Stimulated activated CD4-positive, alpha-beta T cell treated with anti-CD3 and anti-CD28 coated beads, Interleukin-1b, Interleukin-23, amount 100 ng/mL, for 24 hours (primary cell): ENCODE data around the gene ABTB1.
"Not testable (repeated sequence)": the region's sequence is repeated elsewhere in the genome, so short reads cannot be mapped to it uniquely, and the experiment has no call there.

ENCODE experiments used
- DNase-seq, 4 experiments: peaks; one replicate each; pipeline ENCODE4 v3.0.0-alpha.2; 2020; ENCODE audit warnings: low read depth in 4 of 4, low spot score in 1 of 4

ABTB1 gene

GRCh38 chr3:127701280-127701911 is 28.6 kb downstream of the ABTB1 start:
- no peak for DNase-seq

DNA sequence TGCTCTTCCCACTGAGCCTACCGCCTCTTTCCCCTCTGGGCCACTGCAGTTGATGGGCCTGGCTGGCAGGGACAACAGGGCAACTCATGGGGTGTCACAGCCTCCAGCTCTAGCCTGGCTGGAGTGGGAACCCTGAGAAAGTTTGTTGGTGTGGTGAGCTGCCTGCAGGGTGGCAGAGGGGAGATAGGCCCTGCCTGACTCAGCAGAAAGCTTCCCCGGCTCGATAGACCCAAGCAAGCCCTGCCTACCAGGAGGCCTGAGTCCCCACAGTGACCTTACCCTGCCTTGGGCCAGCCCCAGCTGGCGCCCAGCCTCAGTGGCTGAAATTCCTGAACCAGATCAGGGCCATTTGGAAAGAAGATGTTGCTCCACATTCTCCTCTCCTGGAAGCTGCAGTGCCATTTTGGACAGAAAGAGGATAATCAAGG is 29.4 kb downstream of the ABTB1 start:
- no peak for DNase-seq

GRCh38 chr3:127704840-127705239 is 32.1 kb downstream of the ABTB1 start:
- DNase-seq: not testable (repeated sequence)

DNA sequence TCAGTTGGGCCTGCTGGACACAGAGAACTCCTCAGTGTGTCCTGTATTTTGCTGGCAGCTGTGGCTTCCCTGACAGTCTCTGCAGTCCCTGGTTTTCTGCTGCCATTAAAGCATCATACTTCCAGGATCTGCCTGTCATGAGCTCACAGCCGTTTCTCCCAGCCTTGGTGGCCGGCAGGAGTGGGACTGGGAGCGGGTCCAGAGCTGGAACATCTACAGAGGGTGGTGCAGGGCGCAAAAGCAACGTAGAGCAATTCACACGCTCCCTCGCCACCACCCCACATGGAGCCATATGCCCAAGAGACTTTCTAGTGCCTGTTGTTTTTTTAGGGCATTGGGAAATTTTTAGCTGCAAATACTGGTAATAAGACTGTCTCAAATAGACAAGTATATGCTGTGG is 33.6 kb downstream of the ABTB1 start:
- DNase-seq: no peak

DNA sequence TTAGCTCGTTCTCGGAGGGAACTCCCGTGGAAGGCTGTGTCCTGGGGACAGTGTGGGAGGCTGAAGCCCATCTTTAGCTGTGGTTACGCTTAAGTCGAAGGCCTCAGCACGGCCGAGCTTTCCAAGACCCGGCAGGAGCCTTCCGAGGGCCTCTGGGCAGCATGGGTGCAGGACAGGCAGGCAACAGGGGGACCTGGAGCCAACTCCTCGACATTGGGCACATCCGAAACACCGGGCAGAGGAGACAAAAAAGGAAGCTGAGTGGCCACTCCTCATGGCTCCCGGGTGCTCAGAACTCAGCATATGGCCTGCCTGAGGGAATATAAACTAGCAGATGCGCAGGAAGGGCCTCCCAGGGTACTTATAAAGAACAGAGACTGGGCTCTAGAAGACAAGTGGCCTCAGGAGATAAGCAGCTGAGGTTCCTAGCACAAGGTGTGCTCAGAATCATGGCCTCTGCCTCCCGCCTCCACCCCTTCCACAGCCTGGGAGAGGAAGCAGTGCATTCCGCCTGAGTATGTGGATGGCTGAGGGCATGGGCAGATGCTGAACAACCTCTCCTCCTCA is 34.1 kb downstream of the ABTB1 start:
- DNase-seq: no peak

- no peak for DNase-seq
These were observed 35.2 kb downstream of the ABTB1 start for GRCh38 chr3:127707851-127708411.

DNA sequence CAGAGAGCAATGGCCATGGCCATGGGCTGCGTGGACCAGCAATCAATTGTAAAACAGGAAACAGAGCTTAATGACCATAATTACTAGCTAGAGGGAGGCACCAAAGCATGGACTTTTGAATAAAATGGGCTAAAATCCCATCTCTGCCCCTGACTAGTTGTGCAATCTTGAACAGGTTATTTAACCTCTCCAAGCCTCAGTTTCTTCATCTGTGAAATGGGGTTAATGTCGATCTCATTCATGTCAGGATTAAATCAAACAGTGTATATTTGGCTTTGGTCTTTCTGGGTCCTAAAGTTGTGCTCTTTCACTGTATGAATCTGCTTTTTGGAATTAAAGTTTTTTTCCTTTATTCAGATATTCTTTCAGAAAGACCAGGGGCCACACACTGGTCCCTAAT is 36.1 kb downstream of the ABTB1 start:
- DNase-seq: no peak

- DNase-seq: no peak
These were observed 36.7 kb downstream of the ABTB1 start for GRCh38 chr3:127709320-127710060.

DNA sequence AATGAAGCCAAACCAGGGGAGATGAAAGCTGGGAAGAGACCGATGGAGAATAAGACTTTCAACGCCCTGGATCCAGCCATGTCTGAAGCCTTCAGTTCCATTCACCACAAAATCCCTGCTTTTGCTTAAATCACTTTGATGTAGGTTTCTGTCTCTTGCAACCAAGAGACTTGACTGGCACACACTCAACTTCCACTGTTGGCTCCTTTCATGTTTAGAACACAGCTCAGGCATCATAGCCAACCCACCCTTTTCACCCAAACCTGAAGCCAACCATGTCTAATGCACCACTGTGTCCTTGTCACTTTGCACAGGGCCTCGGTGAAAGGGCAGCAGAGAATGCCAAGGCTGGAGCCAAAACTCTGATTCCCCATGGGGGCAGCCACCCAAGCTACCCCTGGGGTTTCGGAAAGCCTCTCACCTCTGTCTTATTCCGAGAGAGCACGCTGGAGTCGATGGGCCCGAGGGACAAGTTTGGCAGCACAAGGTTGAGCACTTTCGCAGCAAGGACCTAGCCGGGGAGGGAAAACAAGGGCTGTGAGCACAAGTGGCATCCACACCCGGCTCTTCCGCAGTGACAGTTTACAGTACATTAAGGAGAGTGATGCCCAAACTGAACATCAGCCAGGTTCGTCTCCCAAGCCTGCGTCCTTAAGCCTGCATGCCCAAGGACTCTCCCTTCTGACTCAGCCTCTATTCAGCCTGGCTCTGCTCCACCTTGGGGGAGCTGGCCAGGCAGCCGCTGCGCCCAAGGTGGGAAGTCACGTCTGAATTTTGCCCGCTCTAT is 37.6 kb downstream of the ABTB1 start:
- no peak for DNase-seq

- DNase-seq: no peak
These were observed 38.4 kb downstream of the ABTB1 start for GRCh38 chr3:127711021-127711695.

- DNase-seq: no peak
These were observed 39.1 kb downstream of the ABTB1 start for GRCh38 chr3:127711896-127712295.

DNA sequence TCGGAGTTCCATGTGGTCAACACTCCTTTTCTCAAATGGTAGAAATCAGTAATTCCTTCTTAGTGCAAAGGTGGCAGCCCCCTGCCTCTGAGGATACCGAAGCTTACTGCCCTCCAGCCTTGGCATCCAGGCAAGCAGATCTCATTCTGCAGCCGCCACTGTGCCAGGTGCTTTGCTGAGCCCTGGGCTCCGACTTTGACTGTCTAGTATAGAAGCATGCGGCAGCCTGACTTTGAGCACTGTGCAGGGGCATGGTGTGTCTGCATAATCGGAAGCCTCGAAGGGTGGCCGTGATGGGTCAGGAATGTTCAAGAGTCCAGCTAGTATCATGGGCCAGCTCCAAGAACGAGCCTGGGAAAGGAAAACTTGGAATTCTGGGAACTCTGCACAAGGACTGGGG is 39.7 kb downstream of the ABTB1 start:
- DNase-seq: no peak

DNA sequence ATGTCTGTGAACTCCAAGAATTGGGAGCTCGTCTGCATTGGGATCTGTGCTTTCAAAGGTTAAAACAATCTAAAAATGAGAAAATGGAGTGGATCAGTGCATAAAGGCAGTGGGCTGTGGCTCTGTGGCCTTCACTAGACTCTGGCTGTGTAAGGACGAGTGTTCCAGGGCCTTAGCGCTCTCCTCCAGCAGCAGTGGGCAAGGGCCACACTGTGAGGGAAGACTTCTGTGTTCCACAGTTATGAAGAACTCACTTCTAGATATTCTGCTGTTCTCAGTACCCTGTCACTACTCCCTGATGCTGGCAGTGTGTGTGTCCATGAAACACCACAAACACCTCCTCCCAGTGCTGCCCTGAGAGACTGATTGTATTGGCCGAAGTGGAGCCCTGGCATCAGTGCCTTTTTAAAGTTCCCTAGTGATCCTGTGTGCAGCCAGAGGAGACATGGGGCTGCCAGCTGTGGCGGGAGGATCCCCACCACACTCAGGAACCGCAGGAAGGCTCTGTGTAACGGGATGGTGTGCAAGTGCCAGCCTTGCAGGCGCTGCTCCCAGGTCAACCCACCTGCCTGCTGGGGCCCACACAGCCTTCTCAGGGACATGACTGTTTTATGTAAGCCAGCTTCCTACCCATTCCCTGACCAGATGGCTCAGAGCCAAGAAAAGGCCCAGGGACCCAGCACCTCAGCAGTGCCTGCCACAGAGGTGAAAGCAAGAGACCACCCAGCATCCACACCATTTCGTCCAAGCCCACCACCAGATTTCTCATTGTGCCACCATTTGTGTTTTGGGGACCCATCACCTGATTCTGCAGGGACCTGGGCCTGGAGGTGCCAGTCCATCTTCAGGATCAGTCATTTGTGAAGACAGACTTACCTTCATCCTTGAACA is 40.4 kb downstream of the ABTB1 start:
- no peak for DNase-seq

DNA sequence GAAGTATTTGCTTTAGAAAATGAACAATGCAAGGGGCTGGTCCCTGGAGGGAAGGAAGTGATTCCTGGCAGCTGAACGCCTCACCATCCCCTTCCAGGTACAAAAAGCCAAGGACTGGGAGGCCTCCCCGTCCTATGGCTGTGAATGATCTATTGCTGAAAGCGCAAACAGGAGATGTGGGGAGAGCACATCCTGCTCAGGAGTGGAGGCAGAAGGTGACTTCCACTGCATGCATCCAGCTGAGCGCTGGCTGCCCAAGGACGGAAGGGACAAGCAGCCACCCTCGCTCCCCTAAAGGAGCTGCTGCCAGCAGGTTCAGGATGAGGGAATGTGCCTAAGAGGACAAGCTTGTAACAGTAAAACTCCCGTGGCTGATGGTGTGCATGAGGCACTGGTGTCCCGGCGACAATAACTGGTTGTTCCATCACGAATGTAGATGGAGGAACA is 41.4 kb downstream of the ABTB1 start:
- DNase-seq: no peak

DNA sequence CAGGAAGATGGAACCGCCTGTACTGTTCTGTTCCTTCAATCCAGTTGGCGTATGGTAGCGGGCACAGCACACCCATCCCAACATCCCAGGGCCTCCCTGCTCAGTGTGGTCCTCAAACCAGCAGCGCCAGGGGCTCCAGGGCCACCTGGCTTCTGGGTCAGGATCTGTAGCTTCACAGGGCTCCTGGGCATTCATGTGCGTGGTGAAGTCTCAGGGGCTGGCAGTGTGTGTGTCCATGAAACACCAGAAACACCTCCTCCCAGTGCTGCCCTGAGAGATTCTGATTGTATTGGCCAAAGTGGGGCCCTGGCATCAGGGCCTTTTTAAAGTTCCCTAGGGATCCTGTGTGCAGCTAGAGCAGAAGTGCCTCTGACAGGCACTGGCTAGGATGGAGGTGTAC is 42.1 kb downstream of the ABTB1 start:
- DNase-seq: no peak

DNA sequence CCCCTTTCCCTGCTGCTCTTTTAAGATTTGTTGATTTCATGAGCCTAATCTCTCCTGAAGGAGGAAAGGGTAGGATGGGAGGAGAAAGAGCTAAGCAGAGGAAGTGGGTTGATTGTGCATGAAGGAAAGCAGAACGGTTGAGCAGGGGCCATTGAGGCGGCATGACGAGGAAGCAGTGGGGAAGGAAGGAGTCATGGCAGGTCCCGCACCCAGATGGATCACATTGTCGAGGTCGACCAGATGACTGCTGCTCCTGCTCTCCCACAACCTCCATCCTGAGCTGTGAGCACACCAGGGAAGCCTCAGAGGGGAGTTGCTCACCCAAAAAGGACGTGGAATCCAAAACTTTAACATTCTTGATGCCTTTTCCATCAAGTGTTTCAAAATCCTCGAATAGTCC is 42.8 kb downstream of the ABTB1 start:
- DNase-seq: no peak

GRCh38 chr3:127716384-127716783 is 43.6 kb downstream of the ABTB1 start:
- DNase-seq: no peak

DNA sequence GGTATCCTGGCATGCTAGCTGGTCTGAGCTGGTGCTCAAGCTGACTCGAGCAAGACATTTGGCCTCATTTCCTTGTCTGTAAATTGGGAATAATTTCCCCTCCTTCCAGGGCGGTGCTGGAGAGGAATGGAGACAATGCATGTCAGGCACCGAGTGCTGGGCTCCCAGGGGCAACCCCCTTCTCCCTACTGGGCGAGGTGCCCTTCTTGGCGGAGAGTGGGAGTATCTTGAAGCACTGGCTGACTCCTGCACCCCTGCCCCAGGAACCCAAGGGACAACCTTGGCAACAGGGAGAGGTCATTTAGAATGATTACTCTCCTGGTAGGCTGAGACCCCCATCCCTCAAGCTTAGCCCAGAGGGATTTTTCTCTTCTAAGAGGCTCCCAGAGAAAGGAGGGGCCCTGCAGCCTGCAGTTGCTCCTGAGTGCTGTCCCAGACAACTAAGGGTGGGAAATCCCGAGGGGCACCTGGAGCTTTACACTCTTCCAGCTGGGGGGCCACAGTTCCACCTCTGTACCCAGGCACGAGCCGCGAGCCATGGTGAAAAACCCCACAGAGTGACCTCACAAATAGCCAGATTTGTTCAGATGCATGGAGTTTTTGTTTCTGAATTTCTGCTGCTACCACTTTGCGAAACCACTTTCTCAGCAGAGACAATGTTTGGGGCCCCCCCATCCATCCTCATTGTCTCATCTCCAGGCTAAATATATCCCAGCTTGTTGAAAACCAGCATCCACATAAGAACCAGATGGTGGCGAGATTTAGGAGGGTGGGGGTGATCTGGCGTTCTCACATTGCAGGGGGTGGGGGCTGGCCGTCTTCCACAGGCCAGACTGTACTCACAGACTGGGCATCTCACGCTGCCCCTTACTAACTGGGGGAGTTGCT is 44.8 kb downstream of the ABTB1 start:
- no peak for DNase-seq
